Peyer's patch (tissue), 4 donors: Measurements from ENCODE around the gene LRBA.

Source experiments
- CTCF ChIP-seq, 6 experiments: fragments of 450-650 bp in 4 of 6; fragments of 200-600 bp in 2 of 6; sonication (generic) in 1 of 6; IDR thresholded peaks; one replicate each; pipeline ENCODE4 v1.5.1; 2017 to 2019; ENCODE audit warnings: antibody characterized with exemption in 6 of 6, mild to moderate bottlenecking in 3 of 6, moderate library complexity in 1 of 6
- POLR2A ChIP-seq, 2 donors: fragments of 450-650 bp; IDR thresholded peaks; one replicate each; pipeline ENCODE4 v1.5.1; 2017; ENCODE audit warnings: antibody characterized with exemption in 2 of 2, mild to moderate bottlenecking in 2 of 2, moderate library complexity in 2 of 2

- TF ChIP-seq CTCF (IDR thresholded peaks at IDR 0.05): no peak
- TF ChIP-seq POLR2A (IDR thresholded peaks at IDR 0.05): no peak
These were observed 761.7 kb downstream of the LRBA start for GRCh38 chr4:150253416-150253815.
